Stomach (tissue), 9 donors: ENCODE results near the gene RPS6KA2. TPM values are rescaled to one million over a fixed set of nuclear protein-coding genes. Genes with fewer than 3 reads are reported as not detected.

ENCODE experiments used
- DNase-seq, 2 donors: peaks; one replicate each; pipeline versions ENCODE4 v3.0.0 to v3.0.0-alpha.2; 2013 to 2019
- H3K27ac ChIP-seq, 5 donors: fragments of 200-600 bp in 4 of 5; sonication (generic) in 4 of 5; one replicate each; pipeline ENCODE4 v1.5.1; 2013 to 2019; ENCODE audit warnings: mild to moderate bottlenecking in 1 of 5, moderate library complexity in 1 of 5
- H3K27me3 ChIP-seq, 3 donors: fragments of 200-600 bp; sonication (generic); one replicate each; pipeline ENCODE4 v1.5.1; 2017 to 2019; ENCODE audit warnings: mixed run types in 1 of 3
- H3K36me3 ChIP-seq, 4 donors: fragments of 200-600 bp; sonication (generic); 1 replicate in 3 of 4; 2 replicates in 1 of 4; pipeline ENCODE4 v1.5.1; 2016 to 2019
- H3K4me1 ChIP-seq, 4 donors: fragments of 200-600 bp; sonication (generic); one replicate each; pipeline ENCODE4 v1.5.1; 2016 to 2019
- H3K4me3 ChIP-seq, 4 donors: fragments of 200-600 bp; sonication (generic) in 3 of 4; one replicate each; pipeline ENCODE4 v1.5.1; 2016 to 2019; ENCODE audit warnings: mild to moderate bottlenecking in 1 of 4
- H3K9me3 ChIP-seq, 4 donors: fragments of 200-600 bp; sonication (generic); one replicate each; pipeline ENCODE4 v1.5.1; 2016 to 2019
- CTCF ChIP-seq, 7 experiments: fragments of 450-650 bp in 4 of 7; fragments of 200-600 bp in 3 of 7; sonication (generic) in 3 of 7; IDR thresholded peaks; one replicate each; pipeline ENCODE4 v1.5.1; 2016 to 2019; ENCODE audit warnings: antibody characterized with exemption in 7 of 7, control low read depth in 2 of 7, mild to moderate bottlenecking in 1 of 7
- EP300 ChIP-seq: sonication (generic); formaldehyde crosslinking; IDR thresholded peaks from one replicate; pipeline ENCODE4 v1.6.1; 2017; ENCODE audit warnings: antibody characterized with exemption
- POLR2A ChIP-seq, 4 donors: fragments of 450-650 bp; IDR thresholded peaks; one replicate each; pipeline ENCODE4 v1.6.1; 2016; ENCODE audit warnings: antibody characterized with exemption in 4 of 4, control low read depth in 2 of 4, mild to moderate bottlenecking in 1 of 4, moderate library complexity in 1 of 4
- POLR2AphosphoS5 ChIP-seq, 3 donors: sonication (generic); formaldehyde crosslinking; IDR thresholded peaks; one replicate each; pipeline ENCODE4 v1.6.1; 2016; ENCODE audit warnings: antibody characterized with exemption in 3 of 3
- WGBS, 5 donors: extraction: QIAGEN DNeasy Blood & Tissue Kit in 3 of 5; methylation state at CpG; one replicate each; pipeline versions ENCODE4 v1.1.5 to v1.1.7; 2013 to 2018; 5-methylcytosine and 5-hydroxymethylcytosine counted together
- intact Hi-C: fragments of 100-400 bp; cut with DNase I; formaldehyde crosslinking; loops from one replicate; pipeline ENCODE4 v1.15.1; 2023; ENCODE audit warnings: low total_unique reads
- polyA plus RNA-seq, 3 donors: library from polyadenylated mRNA; stranded (reverse); fragments of 200-250 nt; gene quantifications; one replicate each; pipeline ENCODE4 v1.2.3, GENCODE V29; 2013
- total RNA-seq, 5 donors: library from RNA; depleted of rRNA; stranded (reverse); fragments of >200 nt; gene quantifications; one replicate each; pipeline versions ENCODE4 v1.1.0 to v1.2.3, GENCODE V29; 2014 to 2016
- donor health status: healthy with polysubstance abuse.
- donor health status: Bipolar disorder and iron deficiency.
- donor health status: healthy.

RPS6KA2 gene
- total and polyA plus RNA-seq, 8 donors = 10.9 to 150 (median 68.0) TPM

- WGBS, 5 donors = 86 to 92% (median 89%) methylated on average over 22 to 23 of the region's 23 CpGs
- H3K27me3 ChIP-seq = no peaks in the 10 kb centered on the region
- H3K27ac ChIP-seq = no peak overlapping the region
- no peak for DNase-seq
- no peaks in the 10 kb centered on the region for H3K9me3 ChIP-seq
- TF ChIP-seq EP300 (no peak), POLR2AphosphoS5 (IDR thresholded peaks at IDR 0.05) (no peak), CTCF (IDR thresholded peaks at IDR 0.05) (no peak), POLR2A (IDR thresholded peaks at IDR 0.05) (no peak)
- H3K36me3 ChIP-seq = peaks cover 12 to 74% (median 67%) of the 10 kb centered on the region in 4 donors
- no peak overlapping the region for H3K4me3 ChIP-seq
- intact Hi-C loops = no loop called here
- peaks cover 0 to 15% (median 4%) of the 10 kb centered on the region in 4 donors for H3K4me1 ChIP-seq
These were observed 163.5 kb downstream of the RPS6KA2 start for GRCh38 chr6:166463359-166464067.

GRCh38 chr6:166462461-166463135, 164.5 kb downstream of the RPS6KA2 start:
- no peak for TF ChIP-seq EP300
- no peak for TF ChIP-seq POLR2AphosphoS5 (IDR thresholded peaks at IDR 0.05)
- no peak for TF ChIP-seq POLR2A (IDR thresholded peaks at IDR 0.05)
- no peak for TF ChIP-seq CTCF (IDR thresholded peaks at IDR 0.05)
- H3K27me3 ChIP-seq = no peaks in the 10 kb centered on the region
- DNase-seq = no peak
- whole genome bisulfite sequencing, 5 donors = 86 to 93% (median 92%) methylated on average over 15 to 25 of the region's 25 CpGs
- no peak overlapping the region for H3K27ac ChIP-seq
- intact Hi-C loops = no loop called here
- peaks cover 15 to 73% (median 68%) of the 10 kb centered on the region in 4 donors for H3K36me3 ChIP-seq
- peaks cover 0 to 15% (median 4%) of the 10 kb centered on the region in 4 donors for H3K4me1 ChIP-seq
- no peak overlapping the region for H3K4me3 ChIP-seq
- H3K9me3 ChIP-seq = no peaks in the 10 kb centered on the region

DNA sequence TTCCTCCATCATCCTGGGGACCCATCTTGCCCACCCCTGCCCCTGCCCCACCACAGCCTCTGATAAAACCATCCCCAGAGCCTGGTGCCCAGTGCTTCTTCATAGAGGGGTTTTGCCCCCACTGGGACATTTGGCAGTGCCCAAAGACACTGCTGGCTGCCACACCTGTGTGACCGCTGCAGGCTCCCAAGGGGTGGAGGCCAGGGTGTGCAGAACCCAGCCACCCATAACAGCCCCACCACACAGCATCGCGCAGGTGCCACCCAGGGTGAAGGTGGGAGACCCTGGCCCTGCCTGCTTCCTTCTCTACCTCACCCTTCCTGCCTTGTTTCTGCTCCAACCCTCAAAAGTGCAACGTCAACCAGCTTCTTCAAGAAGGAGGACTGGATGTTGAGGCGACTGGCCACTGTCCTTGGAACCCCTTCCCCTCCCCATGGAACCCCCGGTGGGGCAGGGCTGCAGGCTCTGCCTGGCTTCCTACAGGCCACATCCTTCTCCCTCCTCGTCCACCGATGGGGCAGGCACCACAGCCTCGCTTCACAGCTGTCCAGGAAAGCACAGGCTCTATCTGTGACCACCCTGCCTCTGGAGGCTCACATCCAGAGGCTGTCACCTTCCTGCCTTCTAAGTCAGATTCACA, 165.1 kb downstream of the RPS6KA2 start:
- intact Hi-C loops = no loop called here
- 75 to 90% (median 87%) methylated on average over 6 to 9 of the region's 9 CpGs for WGBS, 5 donors
- Histone ChIP-seq H3K36me3 (peaks cover 11 to 68% (median 64%) of the 10 kb centered on the region in 4 donors), H3K4me1 (peaks cover 0 to 15% (median 4%) of the 10 kb centered on the region in 4 donors), H3K9me3 (no peaks in the 10 kb centered on the region), H3K27me3 (no peaks in the 10 kb centered on the region), H3K27ac (no peak overlapping the region), H3K4me3 (no peak overlapping the region)
- DNase-seq = no peak
- TF ChIP-seq CTCF (IDR thresholded peaks at IDR 0.05) (no peak), EP300 (no peak), POLR2A (IDR thresholded peaks at IDR 0.05) (no peak), POLR2AphosphoS5 (IDR thresholded peaks at IDR 0.05) (no peak)
